Measurements from ENCODE around the gene MIER2.

DNA sequence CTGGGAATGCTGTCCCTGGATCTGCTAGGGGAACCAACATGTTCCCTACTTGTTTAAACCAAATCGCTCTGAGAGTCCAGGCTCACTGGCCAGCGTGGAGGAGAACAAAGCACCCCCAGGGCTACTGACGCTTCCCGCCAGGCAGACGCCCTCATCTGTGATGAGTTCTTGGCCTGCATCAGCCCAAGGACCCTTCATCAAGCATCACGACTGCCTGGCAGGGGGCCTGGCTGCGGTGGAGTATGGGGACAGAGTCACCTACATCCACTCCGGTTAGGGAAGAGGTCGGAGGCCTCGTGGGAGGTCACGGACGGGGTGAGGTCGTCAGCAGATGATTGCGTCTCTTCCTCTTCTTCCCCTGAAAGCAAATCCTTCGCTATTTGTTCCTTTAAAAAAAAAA, 17.7 kb downstream of the MIER2 start:
- TF ChIP-seq CTCF (IDR thresholded peaks at IDR 0.05; ENCODE audit: insufficient read depth, low read depth, low read length) (no peak), EZH2 (IDR thresholded peaks at IDR 0.05; ENCODE audit: insufficient read depth, low read length) (no peak)
